Measurements from ENCODE around the gene ARHGAP24.

DNA sequence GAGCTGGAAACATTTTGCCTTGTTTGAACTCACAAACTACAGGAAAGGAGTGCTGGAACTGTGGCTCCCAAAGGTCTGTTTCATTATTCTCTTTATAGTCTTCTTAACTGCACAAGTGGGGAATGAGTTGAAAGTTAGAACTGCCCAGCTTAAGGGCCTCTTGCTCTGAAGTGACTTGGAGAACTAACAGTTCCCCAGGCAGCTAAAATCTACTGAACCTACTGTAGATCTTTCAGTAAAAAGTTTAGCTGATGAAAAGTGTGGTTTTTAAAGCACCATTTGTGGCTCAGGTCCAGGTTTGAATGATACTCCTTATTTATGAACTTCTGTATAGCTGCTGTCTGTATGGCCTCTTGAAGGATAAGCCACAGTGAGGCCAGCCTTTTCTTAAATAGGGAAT, 531.1 kb downstream of the ARHGAP24 start:
- TF ChIP-seq HOXA7 (CRISPR knock-in tag; IDR thresholded peaks at IDR 0.05) (no peak), POLR2A (IDR thresholded peaks at IDR 0.05; ENCODE audit: low read length) (no peak)

Measured in A549 (cell line).